Measurements from ENCODE around the gene YPEL2.

Gene YPEL2

DNA sequence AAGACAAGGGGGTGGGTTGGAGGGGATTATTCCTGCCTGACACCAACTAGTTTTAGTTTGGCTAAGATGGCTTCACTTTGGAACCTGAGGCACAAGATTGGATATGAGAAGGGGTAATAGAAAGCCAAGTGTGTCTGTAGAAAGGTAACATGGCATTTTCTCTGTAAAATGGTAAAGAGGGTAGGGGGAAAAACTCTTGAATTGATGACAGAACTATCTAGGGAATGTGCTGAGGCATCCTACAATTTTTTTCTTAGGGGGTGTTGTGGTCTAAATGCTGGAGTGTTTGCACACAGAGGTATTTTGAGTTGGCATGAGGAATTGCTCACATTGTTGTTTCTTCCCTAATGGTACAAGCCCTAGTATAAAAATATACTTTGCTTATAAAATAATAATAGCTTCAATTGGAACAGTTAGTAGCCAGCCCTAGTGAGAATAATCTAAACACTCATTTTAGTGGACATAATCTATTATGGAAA is 25.8 kb downstream of the YPEL2 start (continued):
- no peak for TF ChIP-seq ZNF530 (tag by site-specific recombination; IDR thresholded peaks at IDR 0.05; ENCODE audit: low read depth)
- no peak for TF ChIP-seq ZBTB10 (tag by site-specific recombination; IDR thresholded peaks at IDR 0.05)
- TF ChIP-seq ZNF121 (tag by site-specific recombination; IDR thresholded peaks at IDR 0.05): no peak
- TF ChIP-seq, protein P1, sequence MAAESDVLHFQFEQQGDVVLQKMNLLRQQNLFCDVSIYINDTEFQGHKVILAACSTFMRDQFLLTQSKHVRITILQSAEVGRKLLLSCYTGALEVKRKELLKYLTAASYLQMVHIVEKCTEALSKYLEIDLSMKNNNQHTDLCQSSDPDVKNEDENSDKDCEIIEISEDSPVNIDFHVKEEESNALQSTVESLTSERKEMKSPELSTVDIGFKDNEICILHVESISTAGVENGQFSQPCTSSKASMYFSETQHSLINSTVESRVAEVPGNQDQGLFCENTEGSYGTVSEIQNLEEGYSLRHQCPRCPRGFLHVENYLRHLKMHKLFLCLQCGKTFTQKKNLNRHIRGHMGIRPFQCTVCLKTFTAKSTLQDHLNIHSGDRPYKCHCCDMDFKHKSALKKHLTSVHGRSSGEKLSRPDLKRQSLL (tag by site-specific recombination; IDR thresholded peaks at IDR 0.05): no peak

- Histone ChIP-seq H3K4me1 (ENCODE audit: control insufficient read depth, insufficient read depth, low read length) (peaks cover 38% of the 10 kb centered on the region), H3K36me3 (ENCODE audit: control insufficient read depth in 2 of 2, insufficient read depth in 1 of 2, low read length in 2 of 2) (no peaks in the 10 kb centered on the region; a peak in 1 of 3 replicates), H3K9me3 (ENCODE audit: control insufficient read depth, insufficient read depth, low read depth, low read length) (no peaks in the 10 kb centered on the region), H3K27ac (ENCODE audit: extremely low read depth, low read depth, low read length) (no peak overlapping the region), H3K4me3 (ENCODE audit: low read depth, low read length) (no peak overlapping the region)
- ChIA-PET POLR2A (interaction anchor here (0.7 kb wide), 1 partner anchor 27 kb away, joined by 5 read pairs; no protein-coding TSS in a partner anchor), CTCF (interaction anchor here (1.0 kb wide), 1 partner anchor 84 kb away, joined by 5 read pairs; no protein-coding TSS in a partner anchor)
- TF ChIP-seq, protein P2, sequence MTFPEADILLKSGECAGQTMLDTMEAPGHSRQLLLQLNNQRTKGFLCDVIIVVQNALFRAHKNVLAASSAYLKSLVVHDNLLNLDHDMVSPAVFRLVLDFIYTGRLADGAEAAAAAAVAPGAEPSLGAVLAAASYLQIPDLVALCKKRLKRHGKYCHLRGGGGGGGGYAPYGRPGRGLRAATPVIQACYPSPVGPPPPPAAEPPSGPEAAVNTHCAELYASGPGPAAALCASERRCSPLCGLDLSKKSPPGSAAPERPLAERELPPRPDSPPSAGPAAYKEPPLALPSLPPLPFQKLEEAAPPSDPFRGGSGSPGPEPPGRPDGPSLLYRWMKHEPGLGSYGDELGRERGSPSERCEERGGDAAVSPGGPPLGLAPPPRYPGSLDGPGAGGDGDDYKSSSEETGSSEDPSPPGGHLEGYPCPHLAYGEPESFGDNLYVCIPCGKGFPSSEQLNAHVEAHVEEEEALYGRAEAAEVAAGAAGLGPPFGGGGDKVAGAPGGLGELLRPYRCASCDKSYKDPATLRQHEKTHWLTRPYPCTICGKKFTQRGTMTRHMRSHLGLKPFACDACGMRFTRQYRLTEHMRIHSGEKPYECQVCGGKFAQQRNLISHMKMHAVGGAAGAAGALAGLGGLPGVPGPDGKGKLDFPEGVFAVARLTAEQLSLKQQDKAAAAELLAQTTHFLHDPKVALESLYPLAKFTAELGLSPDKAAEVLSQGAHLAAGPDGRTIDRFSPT (tag by site-specific recombination; IDR thresholded peaks at IDR 0.05): no peak
- TF ChIP-seq ZFP41 (tag by site-specific recombination; IDR thresholded peaks at IDR 0.05; ENCODE audit: borderline replicate concordance) (no peak), ZNF747 (tag by site-specific recombination; IDR thresholded peaks at IDR 0.05) (no peak), ZNF629 (tag by site-specific recombination; IDR thresholded peaks at IDR 0.05) (peak; percentile 55; the same call in 1 of the 2 replicates), ZNF266 (tag by site-specific recombination; IDR thresholded peaks at IDR 0.05; ENCODE audit: low read depth) (no peak), ZNF544 (tag by site-specific recombination; IDR thresholded peaks at IDR 0.05) (no peak), KLF7 (tag by site-specific recombination; IDR thresholded peaks at IDR 0.05; ENCODE audit: borderline replicate concordance) (no peak), ZNF600 (tag by site-specific recombination; IDR thresholded peaks at IDR 0.05) (0 out of 2 replicates have a peak, but pooled peaks have one; percentile 11), GLI2 (tag by site-specific recombination; IDR thresholded peaks at IDR 0.05; ENCODE audit: borderline replicate concordance, low read depth) (no peak), ELK4 (IDR thresholded peaks at IDR 0.05; ENCODE audit: borderline replicate concordance, low read depth, low read length) (no peak), ZNF335 (tag by site-specific recombination; conservative IDR thresholded peaks at IDR 0.05) (no peak), ZNF580 (tag by site-specific recombination; IDR thresholded peaks at IDR 0.05) (no peak), MEIS1 (CRISPR knock-in tag; IDR thresholded peaks at IDR 0.05; ENCODE audit: borderline replicate concordance) (no peak), KLF1 (tag by site-specific recombination; IDR thresholded peaks at IDR 0.05) (no peak), ZFP69B (tag by site-specific recombination; IDR thresholded peaks at IDR 0.05) (no peak), ZNF501 (tag by site-specific recombination; IDR thresholded peaks at IDR 0.05) (no peak), ZNF221 (tag by site-specific recombination; IDR thresholded peaks at IDR 0.05; ENCODE audit: borderline replicate concordance) (no peak), ZBTB8A (tag by site-specific recombination; IDR thresholded peaks at IDR 0.05) (no peak)
- TF ChIP-seq, protein P3, sequence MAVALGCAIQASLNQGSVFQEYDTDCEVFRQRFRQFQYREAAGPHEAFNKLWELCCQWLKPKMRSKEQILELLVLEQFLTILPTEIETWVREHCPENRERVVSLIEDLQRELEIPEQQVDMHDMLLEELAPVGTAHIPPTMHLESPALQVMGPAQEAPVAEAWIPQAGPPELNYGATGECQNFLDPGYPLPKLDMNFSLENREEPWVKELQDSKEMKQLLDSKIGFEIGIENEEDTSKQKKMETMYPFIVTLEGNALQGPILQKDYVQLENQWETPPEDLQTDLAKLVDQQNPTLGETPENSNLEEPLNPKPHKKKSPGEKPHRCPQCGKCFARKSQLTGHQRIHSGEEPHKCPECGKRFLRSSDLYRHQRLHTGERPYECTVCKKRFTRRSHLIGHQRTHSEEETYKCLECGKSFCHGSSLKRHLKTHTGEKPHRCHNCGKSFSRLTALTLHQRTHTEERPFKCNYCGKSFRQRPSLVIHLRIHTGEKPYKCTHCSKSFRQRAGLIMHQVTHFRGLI (tag by site-specific recombination; IDR thresholded peaks at IDR 0.05): no peak
- TF ChIP-seq, protein P4, sequence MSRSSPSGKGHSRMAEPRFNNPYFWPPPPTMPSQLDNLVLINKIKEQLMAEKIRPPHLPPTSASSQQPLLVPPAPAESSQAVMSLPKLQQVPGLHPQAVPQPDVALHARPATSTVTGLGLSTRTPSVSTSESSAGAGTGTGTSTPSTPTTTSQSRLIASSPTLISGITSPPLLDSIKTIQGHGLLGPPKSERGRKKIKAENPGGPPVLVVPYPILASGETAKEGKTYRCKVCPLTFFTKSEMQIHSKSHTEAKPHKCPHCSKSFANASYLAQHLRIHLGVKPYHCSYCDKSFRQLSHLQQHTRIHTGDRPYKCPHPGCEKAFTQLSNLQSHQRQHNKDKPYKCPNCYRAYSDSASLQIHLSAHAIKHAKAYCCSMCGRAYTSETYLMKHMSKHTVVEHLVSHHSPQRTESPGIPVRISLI (tag by site-specific recombination; IDR thresholded peaks at IDR 0.05): no peak
Observed at GRCh38 chr17:59357929-59358328, 26.5 kb downstream of the YPEL2 start.

Data from HEK293 (cell line).